Measurements from ENCODE around the gene USP34.

GRCh38 chr2:61411109-61411508 is 59.8 kb downstream of the USP34 start:
- TF ChIP-seq CTCF (IDR thresholded peaks at IDR 0.05; ENCODE audit: insufficient read depth, low read length, poor library complexity, severe bottlenecking) (no peak), EZH2phosphoT487 (conservative IDR thresholded peaks at IDR 0.05; ENCODE audit: low read length) (no peak)

Measured in SU-DHL-6 (cell line).